Stimulated activated CD8-positive, alpha-beta memory T cell treated with anti-CD3 and anti-CD28 coated beads, Interleukin-12 subunit alpha, Interleukin-12 subunit beta, amount 100 ng/mL, for 1 hour (primary cell): ENCODE data around the gene ACAP1.
"Not testable (repeated sequence)": the region's sequence is repeated elsewhere in the genome, so short reads cannot be mapped to it uniquely, and the experiment has no call there.

ENCODE experiments used
- DNase-seq: peaks from one replicate; pipeline ENCODE4 v3.0.0-alpha.2; 2020; ENCODE audit warnings: low read depth

Gene ACAP1

DNA sequence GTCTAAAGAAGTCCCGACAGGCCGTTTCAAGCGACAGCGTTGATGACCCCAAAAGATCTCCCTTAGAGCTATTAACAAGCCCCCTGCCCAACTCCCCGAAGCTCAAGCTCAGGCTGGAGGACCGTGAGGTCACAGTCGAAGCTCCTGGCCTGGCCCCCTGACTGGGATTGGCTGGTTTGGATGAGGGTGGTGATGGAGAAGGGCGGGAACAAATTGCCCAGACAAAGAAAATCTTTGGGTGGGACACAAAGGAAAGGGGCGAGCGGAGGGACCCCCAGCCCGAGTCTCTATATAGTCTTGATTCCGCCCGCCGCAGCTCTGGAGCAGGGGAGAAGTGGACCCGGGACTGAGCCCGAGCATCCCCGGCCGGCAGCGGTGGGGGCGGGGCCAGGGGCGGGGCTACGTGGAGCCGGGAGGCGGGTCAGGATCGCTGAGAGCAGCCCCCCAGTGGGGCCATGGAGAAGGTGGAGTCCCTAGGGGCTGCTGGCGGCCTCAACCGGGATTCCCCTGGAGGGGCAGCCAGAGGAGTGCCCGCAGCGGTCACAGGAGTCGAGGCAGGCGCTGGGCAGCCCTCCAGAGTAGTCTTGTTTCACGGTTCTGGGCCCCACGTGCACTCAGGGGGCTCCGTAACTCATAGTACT is 6.2 kb upstream of the ACAP1 start:
- DNase-seq = no peak

DNA sequence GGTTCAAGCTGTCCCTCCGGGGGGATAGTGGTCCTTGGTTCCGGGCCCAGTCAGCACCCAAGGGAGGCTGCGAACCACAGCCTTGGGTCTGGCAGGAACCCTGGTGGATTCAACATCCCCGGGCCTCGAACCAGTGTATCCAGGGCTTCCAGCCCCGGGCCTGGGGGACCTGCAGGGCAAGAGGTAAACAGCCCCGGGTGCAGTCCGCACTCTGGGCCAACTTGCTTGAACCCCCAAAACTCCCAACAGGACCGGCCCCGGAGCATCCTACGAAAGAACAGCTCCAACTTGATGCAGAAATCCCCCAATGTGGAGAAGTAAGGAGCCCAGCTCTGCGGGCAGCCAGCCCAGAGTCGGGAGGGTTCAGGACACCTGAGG is 5.7 kb upstream of the ACAP1 start:
- no peak for DNase-seq

DNA sequence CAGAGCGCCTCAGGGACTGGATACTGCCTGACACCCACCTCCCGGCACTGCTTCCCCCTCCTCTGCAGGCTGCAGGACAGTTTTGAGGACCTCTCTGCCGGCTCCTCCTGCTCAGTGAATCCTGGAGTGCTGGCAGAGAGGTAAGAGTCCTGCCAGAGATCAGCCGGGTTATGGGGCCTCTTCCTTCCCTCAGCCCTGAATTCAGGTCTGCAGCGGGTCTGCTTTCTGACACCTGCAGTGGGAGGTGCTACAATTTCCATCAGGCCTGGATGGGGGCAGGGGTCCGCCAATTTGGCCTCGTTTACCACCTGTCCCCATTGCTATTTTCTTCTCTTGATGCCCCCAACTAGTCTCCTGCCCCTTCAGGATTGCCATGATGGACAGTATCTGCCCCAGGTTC is 4.2 kb upstream of the ACAP1 start:
- no peak for DNase-seq

DNA sequence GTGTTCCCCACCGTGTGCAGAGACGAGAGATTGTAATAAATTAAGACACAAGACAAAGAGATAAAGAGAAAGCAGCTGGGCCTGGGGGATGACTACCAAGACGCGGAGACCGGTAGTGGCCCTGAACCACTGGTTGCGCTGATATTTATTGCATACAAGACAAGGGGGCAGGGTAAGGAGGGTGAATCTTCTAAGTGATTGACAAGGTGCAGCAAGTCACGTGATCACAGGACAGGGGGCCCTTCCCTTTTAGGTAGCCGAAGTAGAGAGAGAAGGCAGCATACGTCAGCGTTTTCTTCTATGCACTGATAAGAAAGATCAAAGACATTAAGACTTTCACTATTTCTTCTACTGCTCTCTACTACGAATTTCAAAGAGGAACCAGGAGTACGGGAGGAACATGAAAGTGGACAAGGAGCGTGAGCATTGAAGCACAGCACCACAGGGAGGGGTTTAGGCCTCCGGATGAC is 3.7 kb upstream of the ACAP1 start:
- DNase-seq = not testable (repeated sequence)

DNA sequence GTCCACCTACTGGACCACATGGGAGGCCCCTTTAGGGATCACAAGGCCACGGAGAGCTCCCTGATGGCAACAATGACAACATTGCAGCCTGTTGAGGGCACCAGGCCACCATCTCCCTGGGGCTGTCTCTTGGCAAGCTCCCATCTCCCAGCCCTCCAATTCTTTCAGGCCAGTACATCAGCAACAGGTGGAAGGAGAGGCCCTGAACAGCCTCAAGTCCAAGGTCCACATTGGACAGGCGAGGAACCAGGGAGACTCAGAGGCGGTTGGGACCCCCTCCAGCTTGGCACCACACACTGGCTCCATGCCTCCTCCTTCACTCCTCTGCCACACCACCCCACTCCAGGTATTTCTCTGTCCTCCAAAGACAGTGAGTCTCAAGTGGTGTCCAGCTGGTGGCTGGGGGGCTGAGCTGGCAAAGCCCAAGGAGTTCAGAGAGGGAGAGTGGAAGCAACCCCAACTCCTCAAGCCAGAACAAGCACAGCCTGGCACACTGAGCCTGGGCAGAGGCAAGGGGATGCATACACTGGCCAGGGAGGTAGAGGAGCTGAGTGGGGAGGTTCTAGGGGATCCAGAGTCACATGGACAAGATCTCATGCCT is 1.3 kb upstream of the ACAP1 start:
- no peak for DNase-seq

DNA sequence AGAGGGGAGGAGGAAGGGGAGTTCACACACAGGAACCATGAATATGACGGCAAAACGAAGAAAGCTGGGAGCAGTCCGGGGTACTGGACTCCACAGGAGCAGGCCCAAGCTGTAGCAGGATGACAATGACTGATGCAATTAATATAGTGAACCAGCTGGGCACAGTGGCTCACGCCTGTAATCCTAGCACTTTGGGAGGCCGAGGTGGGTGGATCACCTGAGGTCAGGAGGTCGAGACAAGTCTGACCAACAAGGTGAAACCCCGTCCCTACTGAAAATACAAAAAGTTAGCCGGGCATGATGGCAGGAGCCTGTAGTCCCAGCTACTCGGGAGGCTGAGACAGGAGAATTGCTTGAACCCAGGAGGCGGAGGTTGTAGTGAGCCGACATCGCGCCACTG is 564 bp upstream of the ACAP1 start:
- DNase-seq = not testable (repeated sequence)

DNA sequence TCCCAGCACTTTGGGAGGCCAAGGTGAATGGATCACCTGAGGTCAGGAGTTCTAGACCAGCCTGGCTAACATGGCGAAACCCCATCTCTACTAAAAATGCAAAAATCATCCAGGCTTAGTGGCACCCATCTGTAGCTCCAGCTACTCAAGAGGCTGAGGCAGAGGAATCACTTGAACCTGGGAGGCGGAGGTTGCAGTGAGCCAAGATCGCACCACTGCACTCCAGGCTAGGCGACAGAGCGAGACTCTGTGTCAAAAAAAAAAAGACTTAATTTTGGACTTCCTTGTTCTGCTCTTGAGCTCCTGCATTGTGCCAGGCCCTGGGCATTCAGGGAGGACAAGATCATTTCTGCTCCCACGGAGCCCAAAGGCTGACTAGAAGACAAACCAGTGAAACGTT is 1.3 kb downstream of the ACAP1 start:
- DNase-seq = not testable (repeated sequence)

DNA sequence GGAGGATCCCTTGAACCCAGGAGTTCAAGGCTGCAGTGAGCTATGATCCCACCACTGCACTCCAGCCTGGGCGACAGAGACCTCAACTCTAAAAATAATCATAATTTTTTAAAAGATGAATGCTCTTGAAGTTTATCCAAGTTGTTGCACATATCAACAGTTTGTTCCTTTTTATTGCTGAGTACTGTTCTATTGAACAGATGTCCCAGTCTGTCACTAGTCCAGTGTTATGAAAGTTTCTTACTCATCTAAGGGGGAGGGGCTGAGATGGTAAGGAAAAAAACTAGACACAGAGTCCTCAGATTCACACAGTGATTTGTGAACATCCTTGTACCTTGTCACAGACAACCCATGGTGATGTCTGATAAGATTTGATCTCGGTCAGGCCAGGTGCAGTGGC is 3.9 kb downstream of the ACAP1 start:
- DNase-seq = no peak

DNA sequence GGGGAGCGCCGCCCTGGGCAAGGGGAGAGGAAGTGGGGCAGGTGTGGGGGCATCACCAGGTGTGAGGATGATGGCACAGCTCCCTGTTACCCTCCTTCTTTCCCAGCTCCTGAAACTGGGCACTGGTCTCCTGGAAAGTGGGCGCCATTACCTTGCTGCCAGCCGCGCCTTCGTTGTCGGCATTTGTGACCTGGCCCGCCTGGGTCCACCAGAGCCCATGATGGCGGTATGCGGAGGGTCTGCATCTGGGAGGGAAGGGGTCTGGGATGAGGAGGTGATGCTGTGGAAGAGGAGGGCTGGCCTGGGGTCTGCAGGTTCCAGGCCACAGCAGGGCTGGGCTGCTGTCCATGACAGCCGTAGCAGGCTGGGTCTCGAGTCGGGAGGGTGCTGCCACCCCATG is 5.5 kb downstream of the ACAP1 start:
- no peak for DNase-seq

DNA sequence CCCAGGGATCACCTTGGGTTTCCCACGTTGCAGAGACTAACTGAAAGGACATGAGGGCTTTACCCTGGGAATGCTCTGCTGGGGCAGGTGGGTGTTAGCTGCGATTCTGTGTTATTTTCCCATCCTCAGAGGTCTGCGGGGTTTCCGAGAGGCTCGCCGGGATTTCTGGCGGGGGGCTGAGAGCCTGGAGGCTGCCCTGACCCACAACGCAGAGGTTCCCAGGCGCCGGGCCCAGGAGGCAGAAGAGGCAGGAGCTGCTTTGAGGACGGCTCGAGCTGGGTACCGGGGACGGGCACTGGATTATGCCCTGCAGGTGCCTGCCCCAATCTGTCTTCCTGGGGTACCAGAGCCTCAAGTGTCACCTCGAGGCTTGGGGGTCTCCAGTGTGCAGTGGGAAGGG is 6.9 kb downstream of the ACAP1 start:
- no peak for DNase-seq

DNA sequence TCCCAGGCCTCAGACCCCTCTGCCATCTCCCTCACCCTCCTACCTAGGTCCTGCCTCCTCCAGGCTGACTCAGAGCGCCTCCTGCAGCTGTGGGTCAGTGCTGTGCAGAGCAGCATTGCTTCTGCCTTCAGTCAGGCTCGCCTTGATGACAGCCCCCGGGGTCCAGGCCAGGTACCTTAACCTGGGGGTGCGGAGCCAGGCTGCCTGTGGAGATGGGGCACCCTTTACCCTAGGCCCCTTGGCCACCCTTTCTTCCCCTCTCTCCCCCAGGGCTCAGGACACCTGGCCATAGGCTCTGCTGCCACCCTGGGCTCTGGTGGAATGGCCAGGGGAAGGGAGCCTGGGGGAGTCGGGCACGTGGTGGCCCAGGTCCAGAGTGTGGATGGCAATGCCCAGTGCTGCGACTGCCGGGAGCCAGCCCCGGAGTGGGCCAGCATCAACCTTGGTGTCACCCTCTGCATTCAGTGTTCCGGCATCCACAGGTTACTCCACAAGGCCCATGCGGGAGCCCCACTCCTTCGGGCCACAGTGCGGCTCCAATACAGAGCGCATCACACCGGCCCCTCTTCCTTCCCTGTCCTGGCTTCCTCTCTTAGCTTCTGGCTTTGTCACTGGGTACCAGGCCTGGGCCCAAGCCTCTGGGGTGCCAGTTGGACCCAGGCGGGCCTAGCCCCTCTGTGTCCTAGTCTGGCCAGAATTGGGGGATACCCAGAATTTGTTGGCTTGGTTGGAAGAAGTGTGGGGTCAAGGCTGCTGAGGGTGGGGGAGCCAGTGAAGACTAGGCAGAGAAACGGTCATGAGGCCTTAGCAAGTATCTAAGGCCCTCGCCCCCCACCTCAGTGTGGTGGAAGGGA is 10.7 kb downstream of the ACAP1 start:
- DNase-seq = no peak

DNA sequence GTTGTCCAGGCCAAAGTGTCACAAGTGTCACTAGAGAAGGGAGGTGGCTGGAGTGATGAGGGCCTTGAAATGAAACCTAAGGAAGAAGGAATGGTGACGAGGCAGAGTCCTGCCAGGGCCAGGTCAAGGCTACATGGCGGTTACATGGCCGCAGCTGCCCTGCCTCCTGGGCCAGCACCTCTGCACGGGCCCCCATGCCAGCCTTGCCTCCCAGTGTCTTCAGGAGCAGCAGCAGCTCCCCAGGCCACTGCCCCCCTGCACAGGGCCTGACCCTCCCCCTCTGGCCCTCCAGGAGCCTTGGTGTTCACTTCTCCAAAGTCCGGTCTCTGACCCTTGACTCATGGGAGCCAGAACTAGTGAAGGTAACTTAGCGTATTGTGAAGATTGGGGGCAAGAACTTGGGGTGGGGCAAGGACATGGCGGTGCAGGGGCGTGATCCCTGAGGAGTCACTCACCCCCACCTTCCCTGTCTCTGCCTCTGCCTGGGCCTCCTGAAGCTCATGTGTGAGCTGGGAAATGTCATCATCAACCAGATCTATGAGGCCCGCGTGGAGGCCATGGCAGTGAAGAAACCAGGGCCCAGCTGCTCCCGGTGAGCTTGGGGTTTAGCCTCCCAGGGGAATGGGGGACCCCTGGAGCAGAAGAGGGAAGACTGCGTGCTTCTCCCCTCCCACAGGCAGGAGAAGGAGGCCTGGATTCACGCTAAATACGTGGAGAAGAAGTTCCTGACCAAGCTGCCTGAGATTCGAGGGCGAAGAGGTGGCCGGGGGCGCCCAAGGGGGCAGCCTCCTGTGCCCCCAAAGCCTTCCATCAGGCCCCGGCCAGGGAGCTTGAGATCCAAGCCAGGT is 11.5 kb downstream of the ACAP1 start:
- no peak for DNase-seq

DNA sequence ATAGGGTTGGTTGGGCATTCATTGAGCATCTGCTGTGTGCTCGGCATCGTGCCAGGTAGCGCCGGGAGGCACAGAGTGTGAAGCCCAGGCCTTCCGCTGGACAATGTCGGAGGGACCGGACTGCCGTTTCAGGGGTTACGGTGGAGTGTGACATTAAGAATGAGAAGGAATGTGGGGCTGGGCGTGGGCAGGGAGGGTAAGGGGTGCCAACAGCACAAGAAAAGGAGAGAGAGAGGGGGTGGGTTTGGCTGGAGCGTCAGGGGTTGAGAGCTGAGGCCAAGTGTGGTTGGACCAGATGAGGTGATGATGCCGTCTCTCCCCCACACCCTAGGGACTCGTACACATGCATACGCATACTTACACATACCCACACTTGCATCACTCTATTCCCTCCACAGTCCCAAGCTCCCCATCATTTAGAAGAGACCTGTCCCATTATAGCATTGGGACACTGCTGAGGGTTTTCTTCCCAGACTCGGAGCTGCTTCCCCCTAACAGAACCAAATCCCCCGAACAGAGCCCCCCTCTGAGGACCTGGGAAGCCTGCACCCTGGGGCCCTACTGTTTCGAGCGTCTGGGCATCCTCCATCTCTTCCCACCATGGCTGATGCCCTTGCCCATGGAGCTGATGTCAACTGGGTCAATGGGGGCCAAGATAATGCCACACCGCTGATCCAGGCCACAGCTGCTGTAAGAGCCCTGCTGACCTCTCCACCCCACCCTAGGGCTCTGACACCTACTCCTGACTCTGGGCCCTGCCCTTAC is 12.3 kb downstream of the ACAP1 start:
- DNase-seq = no peak

DNA sequence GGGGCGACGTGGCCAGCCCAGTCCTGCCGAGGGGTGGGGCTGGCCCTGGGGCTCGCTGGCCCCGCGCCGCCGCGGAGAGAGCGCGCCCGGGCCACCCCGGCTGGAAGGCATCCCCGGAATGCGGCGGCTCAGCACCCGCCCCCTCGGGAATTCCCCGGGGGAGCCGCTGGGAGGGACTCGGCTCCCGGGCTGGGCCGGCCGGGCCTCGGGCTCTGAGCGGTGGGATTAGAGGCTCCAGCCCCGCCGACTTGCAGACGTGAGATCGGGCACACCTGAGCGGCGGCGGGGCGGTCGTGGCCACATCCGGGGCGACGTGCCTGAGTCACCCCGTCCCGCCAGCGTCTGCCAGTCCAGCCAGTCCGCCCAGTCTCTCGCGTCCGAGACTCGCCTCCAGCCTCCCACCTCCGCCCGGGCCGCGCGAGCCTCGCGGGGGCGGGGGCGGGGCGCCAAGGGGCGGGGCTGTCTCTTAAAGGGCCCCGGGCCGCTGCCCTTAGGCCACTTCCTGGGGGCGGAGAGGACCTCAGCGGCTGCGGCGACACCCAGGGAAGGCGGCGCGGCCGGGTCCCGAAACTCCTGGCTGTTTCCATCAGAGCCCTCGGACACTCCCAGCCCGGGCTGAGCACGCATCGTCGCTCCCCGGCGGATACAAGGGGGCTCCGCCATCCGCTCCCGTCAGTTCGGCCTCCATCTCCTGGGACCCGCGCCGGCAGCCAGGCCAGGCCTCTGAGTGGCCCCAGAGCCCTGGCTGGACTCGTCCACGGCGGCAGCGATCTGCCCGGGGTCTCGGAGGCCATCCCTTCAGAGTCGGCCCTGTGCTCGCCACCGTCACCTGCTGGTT is 15.6 kb downstream of the ACAP1 start, which contains the start of gene KCTD11:
TSS of gene KCTD11 (plus strand) at position 498 of the 838 bp plus-strand sequence.
- DNase-seq = peak; percentile 46

DNA sequence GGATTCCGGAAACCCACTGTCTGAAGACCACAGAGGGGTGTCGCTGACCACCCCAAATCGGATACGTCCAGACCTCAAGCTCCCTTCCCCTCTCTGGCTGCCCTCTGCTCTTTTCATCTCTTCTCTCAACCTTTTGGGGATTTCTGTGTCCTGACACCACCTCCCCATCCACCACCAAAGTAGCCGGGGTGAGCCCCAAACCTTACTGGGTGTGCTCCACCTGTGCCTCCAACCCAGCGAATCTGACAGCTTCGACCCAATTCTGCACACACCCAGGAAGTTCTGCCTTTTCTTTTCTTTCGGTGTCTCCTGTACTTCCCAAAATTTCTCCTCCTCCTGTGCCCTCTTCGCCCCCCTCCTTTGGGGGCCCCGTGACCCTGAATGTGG is 16.2 kb downstream of the ACAP1 start:
- no peak for DNase-seq

DNA sequence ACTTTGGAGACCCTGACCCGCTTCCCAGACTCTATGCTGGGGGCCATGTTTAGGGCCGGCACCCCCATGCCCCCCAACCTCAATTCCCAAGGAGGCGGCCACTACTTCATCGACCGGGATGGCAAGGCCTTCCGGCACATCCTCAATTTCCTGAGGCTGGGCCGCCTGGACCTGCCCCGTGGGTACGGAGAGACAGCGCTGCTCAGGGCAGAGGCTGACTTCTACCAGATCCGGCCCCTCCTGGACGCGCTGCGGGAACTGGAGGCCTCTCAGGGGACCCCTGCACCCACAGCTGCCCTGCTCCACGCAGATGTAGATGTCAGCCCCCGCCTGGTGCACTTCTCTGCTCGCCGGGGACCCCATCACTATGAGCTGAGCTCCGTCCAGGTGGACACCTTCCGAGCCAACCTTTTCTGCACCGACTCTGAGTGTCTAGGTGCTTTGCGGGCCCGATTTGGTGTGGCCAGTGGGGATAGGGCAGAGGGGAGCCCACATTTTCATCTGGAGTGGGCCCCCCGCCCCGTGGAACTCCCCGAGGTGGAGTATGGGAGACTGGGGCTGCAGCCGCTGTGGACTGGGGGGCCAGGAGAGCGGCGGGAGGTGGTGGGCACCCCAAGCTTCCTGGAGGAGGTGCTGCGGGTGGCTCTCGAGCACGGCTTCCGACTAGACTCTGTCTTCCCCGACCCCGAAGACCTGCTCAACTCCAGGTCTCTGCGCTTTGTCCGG is 16.7 kb downstream of the ACAP1 start:
- no peak for DNase-seq

DNA sequence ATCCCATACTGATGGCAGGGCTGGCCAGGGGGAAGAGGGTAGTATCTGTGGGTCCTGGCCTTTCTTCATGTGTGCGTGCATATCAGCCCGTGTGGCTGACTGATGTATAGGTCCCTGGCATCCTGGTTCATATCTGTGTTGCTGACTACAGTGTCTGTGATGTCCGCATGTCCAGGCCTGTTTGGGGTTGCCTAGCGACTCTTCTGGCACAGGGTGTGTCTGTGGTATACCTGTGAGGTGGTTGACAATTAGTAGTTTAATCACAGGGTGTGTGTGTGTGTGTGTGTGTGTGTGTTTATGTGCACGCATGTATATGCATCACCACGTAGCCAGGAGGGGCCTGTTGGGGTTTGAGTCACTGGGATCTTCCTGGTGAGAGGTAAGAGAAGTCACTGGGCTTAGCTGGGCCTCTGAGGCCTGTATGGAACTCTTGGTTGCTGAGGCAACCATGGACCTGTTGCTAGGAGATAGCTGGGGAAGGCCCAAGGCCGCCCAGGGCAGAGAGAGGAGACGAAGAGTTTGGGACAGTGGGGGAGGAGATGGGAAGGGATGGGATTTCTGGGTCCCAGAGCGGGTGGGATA is 18.0 kb downstream of the ACAP1 start:
- no peak for DNase-seq

DNA sequence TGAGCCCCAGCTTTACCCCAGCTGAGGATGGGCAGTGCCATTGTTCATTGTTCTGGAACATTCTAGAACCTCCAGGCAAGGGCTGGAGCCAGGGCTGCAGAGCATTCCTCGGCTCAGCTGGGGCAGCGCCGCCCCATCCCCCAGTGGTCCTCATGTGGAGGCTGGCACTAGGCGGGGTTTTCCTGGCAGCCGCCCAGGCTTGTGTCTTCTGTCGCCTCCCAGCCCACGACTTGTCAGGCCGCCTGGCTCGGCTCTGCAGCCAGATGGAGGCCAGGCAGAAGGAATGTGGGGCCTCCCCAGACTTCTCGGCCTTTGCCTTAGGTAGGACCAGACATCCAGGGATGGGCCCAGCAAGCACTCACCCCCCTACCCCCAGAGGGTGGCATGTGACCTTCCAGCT is 18.7 kb downstream of the ACAP1 start, which contains the start of gene TMEM95:
TSS of gene TMEM95 (plus strand) at position 104 of the 400 bp plus-strand sequence. CDS start at position 153, 49 bp downstream.
- DNase-seq = no peak

DNA sequence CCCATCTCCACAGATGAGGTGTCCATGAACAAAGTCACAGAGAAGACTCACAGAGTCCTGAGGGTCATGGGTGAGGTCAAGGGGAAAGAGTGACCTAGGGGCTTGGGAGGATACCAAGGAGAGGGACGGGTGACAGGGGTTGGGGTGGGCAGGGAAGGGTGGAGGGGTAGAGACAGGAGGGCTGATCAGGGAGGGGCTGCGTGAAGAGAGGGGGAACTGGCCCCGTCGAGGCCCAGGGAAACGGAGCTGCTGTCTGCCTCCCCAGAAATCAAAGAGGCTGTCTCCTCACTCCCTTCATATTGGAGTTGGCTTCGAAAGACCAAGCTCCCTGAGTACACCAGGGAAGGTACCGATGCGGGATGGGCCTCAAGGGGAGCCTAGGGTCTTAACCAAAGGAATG is 19.2 kb downstream of the ACAP1 start:
- no peak for DNase-seq
